Measurements from ENCODE around the gene SLC10A1.

SLC10A1 gene

DNA sequence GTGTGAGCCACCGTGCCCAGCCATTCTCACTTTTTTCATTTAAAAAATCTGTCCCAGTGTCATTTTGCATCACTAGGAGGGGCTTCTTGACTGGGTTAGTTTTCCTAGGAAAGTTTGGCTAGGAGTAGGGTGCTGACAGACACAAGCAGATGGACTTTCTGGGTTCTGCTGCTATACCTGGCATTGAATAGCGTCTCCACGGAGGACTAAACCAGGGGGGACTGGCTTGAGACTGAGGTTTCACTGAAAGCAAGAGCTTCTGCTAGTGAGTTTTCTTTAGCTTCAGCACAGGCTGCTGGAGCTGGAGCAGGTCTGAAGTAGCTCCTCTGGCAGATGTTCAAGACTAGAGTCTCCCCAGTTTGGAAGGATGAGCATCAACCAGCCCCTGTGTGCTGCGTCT lies 1.4 kb downstream of the SLC10A1 start:
- Mint-ChIP-seq H3K4me1 (peaks cover under 1 to 5% of the 10 kb centered on the region in 2 donors), H3K27me3 (peaks cover 9 to 28% of the 10 kb centered on the region in 2 donors), H3K4me3 (no peak overlapping the region), H3K36me3 (peaks cover 10% of the 10 kb centered on the region in 2 donors), H3K9me3 (peaks cover 0 to under 1% of the 10 kb centered on the region in 2 donors), H3K27ac (no peak overlapping the region)
- ATAC-seq (replicated peaks) (no peak), DNase-seq (no peak)

GRCh38 chr14:69794791-69795190 lies 2.2 kb downstream of the SLC10A1 start:
- Mint-ChIP-seq H3K36me3 (peaks cover 10% of the 10 kb centered on the region in 2 donors), H3K27me3 (peaks cover 6 to 25% of the 10 kb centered on the region in 2 donors), H3K4me1 (peaks cover 2 to 5% of the 10 kb centered on the region in 2 donors), H3K27ac (no peak overlapping the region), H3K4me3 (no peak overlapping the region), H3K9me3 (no peaks in the 10 kb centered on the region)
- no peak for ATAC-seq (replicated peaks)
- DNase-seq = no peak

DNA sequence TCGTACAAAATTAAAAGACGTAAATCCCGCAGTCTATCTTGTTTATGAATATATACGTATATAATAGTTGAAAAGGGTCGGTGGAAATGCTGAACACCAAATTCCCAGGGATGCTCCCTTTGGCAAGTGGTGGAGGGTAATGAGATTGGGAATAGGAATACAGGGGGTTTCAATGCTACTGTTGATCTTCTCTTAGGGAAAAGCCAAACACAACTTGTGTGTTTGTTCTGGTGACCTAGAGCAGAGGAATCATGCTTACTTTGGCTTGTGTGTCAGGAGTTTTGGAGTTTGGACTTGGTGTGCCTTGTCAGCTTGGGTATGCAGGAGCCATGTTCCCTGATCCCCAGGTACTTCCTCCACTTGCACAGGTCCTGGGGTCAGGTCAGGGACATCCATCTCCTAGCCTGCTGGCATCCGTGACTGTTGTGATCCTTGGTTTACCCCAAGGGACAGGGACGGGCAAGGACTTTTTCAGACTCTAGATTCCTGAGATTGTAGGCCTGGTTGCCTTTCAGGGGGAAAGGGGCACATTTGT lies 4.1 kb downstream of the SLC10A1 start:
- ATAC-seq (replicated peaks) = no peak
- Mint-ChIP-seq H3K4me3 (no peak overlapping the region), H3K9me3 (no peaks in the 10 kb centered on the region), H3K27ac (no peak overlapping the region), H3K36me3 (peaks cover 8% of the 10 kb centered on the region in 2 donors), H3K4me1 (peaks cover 2 to 5% of the 10 kb centered on the region in 2 donors), H3K27me3 (peaks cover 6 to 13% of the 10 kb centered on the region in 2 donors)
- DNase-seq = no peak

GRCh38 chr14:69789118-69789640 lies 7.9 kb downstream of the SLC10A1 start:
- peaks cover 2 to 5% of the 10 kb centered on the region in 2 donors for H3K4me1 Mint-ChIP-seq
- no peak for DNase-seq
- no peak for ATAC-seq (replicated peaks)
- no peaks in the 10 kb centered on the region for H3K27me3 Mint-ChIP-seq
- no peak overlapping the region for H3K27ac Mint-ChIP-seq
- H3K36me3 Mint-ChIP-seq = peaks cover 8 to 14% of the 10 kb centered on the region in 2 donors
- no peaks in the 10 kb centered on the region for H3K9me3 Mint-ChIP-seq
- no peak overlapping the region for H3K4me3 Mint-ChIP-seq

GRCh38 chr14:69786603-69787002 lies 10.4 kb downstream of the SLC10A1 start:
- Mint-ChIP-seq H3K27me3 (no peaks in the 10 kb centered on the region), H3K4me3 (no peak overlapping the region), H3K36me3 (peaks cover 8 to 19% of the 10 kb centered on the region in 2 donors), H3K4me1 (peaks cover 2 to 5% of the 10 kb centered on the region in 2 donors), H3K27ac (no peak overlapping the region), H3K9me3 (no peaks in the 10 kb centered on the region)
- ATAC-seq (replicated peaks) (no peak), DNase-seq (no peak)

DNA sequence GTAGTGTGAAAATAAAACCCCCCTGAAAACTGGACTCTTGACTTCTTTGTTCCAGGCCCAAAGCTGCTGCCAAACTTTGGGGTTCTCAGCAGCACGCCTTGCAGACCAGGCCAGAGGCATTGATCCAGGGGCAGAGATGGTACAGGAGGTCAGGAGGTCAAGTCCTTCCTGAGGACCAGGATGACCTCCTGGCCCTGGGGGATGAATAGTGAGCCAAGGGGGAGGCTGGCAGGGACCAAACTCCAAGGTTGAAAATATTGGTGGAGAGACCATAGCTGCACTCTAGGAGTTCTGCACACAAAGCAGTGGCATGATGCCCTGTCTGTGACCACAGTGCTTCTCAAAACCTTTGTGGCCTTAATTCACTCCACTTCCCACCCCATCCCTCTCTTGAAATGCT lies 12.1 kb downstream of the SLC10A1 start:
- Mint-ChIP-seq H3K4me3 (no peak overlapping the region), H3K36me3 (peaks cover 17 to 29% of the 10 kb centered on the region in 2 donors), H3K9me3 (no peaks in the 10 kb centered on the region), H3K27ac (no peak overlapping the region), H3K4me1 (peaks cover 7 to 11% of the 10 kb centered on the region in 2 donors), H3K27me3 (no peaks in the 10 kb centered on the region)
- DNase-seq = no peak
- ATAC-seq (replicated peaks) = no peak

DNA sequence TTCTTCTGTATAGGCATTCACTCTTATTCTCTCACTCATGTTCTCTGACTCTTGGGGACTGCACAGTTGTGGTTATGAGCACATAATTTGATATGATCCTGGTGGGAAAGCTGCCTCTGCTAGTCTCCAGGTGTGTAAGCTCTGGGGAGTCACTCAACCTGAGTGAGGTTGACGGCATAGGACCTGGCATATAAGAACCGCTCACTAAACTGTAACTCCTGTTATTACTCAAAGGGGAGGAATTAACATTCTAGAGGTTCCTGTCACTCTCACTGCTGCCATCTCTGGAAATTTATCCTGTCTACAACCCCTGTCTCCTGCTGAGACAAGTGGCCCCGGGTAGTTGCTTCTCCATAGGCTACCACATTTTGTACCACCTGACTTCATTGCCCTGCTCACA lies 16.1 kb downstream of the SLC10A1 start:
- DNase-seq = no peak
- no peak overlapping the region for H3K4me3 Mint-ChIP-seq
- ATAC-seq (replicated peaks) = peak; percentile 29 to 36
- H3K36me3 Mint-ChIP-seq = peaks cover 30 to 45% of the 10 kb centered on the region in 2 donors
- H3K27me3 Mint-ChIP-seq = no peaks in the 10 kb centered on the region
- no peaks in the 10 kb centered on the region for H3K9me3 Mint-ChIP-seq
- H3K4me1 Mint-ChIP-seq = peaks cover 13 to 24% of the 10 kb centered on the region in 2 donors
- peak overlapping the region; percentile 37 for H3K27ac Mint-ChIP-seq

- H3K27me3 Mint-ChIP-seq = no peaks in the 10 kb centered on the region
- ATAC-seq (replicated peaks) (no peak), DNase-seq (no peak)
- H3K36me3 Mint-ChIP-seq = peaks cover 34 to 51% of the 10 kb centered on the region in 2 donors
- peaks cover 16 to 30% of the 10 kb centered on the region in 2 donors for H3K4me1 Mint-ChIP-seq
- H3K27ac Mint-ChIP-seq = no peak overlapping the region
- no peaks in the 10 kb centered on the region for H3K9me3 Mint-ChIP-seq
- H3K4me3 Mint-ChIP-seq = no peak overlapping the region
Measured at GRCh38 chr14:69780092-69780491, 16.9 kb downstream of the SLC10A1 start.

DNA sequence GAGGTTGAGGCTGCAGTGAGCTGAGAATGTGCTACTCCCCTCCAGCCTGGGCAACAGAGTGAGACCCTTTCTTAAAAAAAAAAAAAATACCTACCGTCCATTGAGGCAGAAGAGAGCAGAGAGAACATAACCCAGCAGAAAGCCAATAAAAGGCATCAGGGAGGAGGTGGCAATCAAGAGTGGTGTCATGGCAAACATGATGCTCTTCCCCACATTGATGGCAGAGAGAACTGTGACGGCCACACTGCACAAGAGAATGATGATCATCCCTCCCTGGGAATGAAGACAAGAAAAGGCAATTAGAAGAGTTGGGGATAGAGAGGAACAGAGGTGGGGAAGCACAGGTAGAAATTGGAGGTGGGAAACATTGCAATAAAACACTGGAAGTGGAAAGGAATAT lies 18.0 kb downstream of the SLC10A1 start:
- no peak for ATAC-seq (replicated peaks)
- Mint-ChIP-seq H3K4me3 (no peak overlapping the region), H3K9me3 (no peaks in the 10 kb centered on the region), H3K27ac (no peak overlapping the region), H3K36me3 (peaks cover 39 to 57% of the 10 kb centered on the region in 2 donors), H3K4me1 (peaks cover 16 to 30% of the 10 kb centered on the region in 2 donors), H3K27me3 (no peaks in the 10 kb centered on the region)
- DNase-seq = no peak

GRCh38 chr14:69776875-69777453 lies 20.1 kb downstream of the SLC10A1 start:
- Mint-ChIP-seq H3K27ac (no peak overlapping the region), H3K4me3 (no peak overlapping the region), H3K27me3 (no peaks in the 10 kb centered on the region)

DNA sequence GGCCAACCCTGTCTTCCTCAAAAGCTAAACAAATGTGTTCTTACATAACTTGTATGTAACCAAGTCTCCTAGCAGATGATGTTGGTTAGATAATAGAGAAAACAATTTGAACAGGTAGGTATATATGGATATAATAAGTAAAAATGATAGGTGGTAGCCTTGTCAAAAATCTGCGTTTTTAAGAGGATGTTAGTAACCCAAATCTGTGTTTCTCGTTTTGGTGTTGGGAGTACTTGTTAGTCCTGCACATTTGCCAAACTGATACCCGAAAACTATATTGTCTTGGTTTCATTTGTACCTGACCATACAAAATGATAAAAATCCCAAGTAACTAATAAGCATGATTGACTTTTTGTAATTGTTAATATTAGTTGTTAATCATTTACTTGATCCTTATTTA lies 22.0 kb downstream of the SLC10A1 start:
- peaks cover 57 to 76% of the 10 kb centered on the region in 2 donors for H3K36me3 Mint-ChIP-seq
- no peak for DNase-seq
- no peak overlapping the region for H3K27ac Mint-ChIP-seq
- no peaks in the 10 kb centered on the region for H3K27me3 Mint-ChIP-seq
- no peaks in the 10 kb centered on the region for H3K9me3 Mint-ChIP-seq
- no peak overlapping the region for H3K4me3 Mint-ChIP-seq
- H3K4me1 Mint-ChIP-seq = peaks cover 14 to 47% of the 10 kb centered on the region in 2 donors
- no peak for ATAC-seq (replicated peaks)

More at GRCh38 chr14:69776875-69777453, 20.1 kb downstream of the SLC10A1 start:
- H3K4me1 Mint-ChIP-seq = peaks cover 19 to 44% of the 10 kb centered on the region in 2 donors
- no peak for ATAC-seq (replicated peaks)
- H3K36me3 Mint-ChIP-seq = peaks cover 55 to 76% of the 10 kb centered on the region in 2 donors
- no peak for DNase-seq
- H3K9me3 Mint-ChIP-seq = no peaks in the 10 kb centered on the region

GRCh38 chr14:69773571-69774276 lies 23.3 kb downstream of the SLC10A1 start:
- peaks cover 60 to 81% of the 10 kb centered on the region in 2 donors for H3K36me3 Mint-ChIP-seq
- no peaks in the 10 kb centered on the region for H3K27me3 Mint-ChIP-seq
- DNase-seq (no peak), ATAC-seq (replicated peaks) (no peak)
- H3K27ac Mint-ChIP-seq = peak overlapping the region; percentile 79
- H3K4me1 Mint-ChIP-seq = peaks cover 21 to 56% of the 10 kb centered on the region in 2 donors
- H3K4me3 Mint-ChIP-seq = no peak overlapping the region
- H3K9me3 Mint-ChIP-seq = no peaks in the 10 kb centered on the region

DNA sequence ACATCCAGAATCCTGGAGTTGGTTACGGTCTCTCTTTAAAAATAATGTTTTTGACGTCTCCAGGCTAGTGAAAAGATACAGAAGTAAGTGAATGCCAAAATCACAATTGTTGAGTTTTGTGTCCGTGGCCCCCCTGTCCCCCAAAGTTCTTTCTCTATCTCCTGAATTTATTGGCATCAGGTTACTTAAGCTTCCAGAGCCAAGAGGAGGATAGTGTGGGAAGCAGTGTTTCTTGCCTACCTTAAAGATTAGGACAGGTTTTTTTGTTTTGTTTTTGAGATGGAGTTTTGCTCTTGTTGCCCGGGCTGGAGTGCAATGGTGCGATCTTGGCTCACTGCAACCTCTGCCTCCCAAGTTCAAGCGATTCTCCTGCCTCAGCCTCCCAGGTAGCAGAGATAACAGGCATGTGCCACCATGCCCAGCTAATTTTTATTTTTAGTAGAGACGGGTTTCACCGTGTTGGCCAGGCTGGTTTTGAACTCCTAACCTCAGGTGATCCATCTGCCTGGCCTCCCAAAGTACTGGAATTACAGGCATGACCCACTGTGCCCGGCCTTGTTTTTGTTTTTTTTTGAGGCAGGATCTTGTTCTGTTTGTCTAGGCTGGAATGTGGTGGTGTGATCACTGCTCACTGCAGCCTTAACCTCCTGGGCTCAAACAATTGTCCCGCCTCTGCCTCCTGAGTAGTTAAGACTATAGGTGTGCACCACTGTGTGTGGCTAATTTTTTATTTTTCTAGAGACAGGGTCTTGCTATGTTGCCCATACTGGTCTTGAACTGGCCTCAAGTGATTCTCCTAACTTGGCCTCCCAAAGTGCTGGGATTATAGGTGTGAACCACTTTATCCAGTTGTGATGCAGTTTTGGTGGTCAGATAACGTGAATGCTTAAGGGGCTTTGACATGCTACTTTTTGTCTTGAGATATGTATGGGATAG lies 24.7 kb downstream of the SLC10A1 start:
- no peaks in the 10 kb centered on the region for H3K27me3 Mint-ChIP-seq
- ATAC-seq (replicated peaks) = no peak
- no peak overlapping the region for H3K4me3 Mint-ChIP-seq
- no peak for DNase-seq
- H3K9me3 Mint-ChIP-seq = no peaks in the 10 kb centered on the region
- peaks cover 28 to 70% of the 10 kb centered on the region in 2 donors for H3K4me1 Mint-ChIP-seq
- H3K36me3 Mint-ChIP-seq = peaks cover 68 to 85% of the 10 kb centered on the region in 2 donors
- peak overlapping the region; percentile 75 for H3K27ac Mint-ChIP-seq

GRCh38 chr14:69771136-69771535 lies 25.9 kb downstream of the SLC10A1 start:
- peak overlapping the region; percentile 86 for H3K27ac Mint-ChIP-seq
- no peaks in the 10 kb centered on the region for H3K9me3 Mint-ChIP-seq
- H3K4me3 Mint-ChIP-seq = no peak overlapping the region
- no peak for ATAC-seq (replicated peaks)
- H3K27me3 Mint-ChIP-seq = no peaks in the 10 kb centered on the region
- DNase-seq = no peak
- H3K4me1 Mint-ChIP-seq = peaks cover 28 to 58% of the 10 kb centered on the region in 2 donors
- H3K36me3 Mint-ChIP-seq = peaks cover 57 to 80% of the 10 kb centered on the region in 2 donors

All from stimulated activated naive B cell treated with anti-CD40 and anti-IgM and Interleukin-4, amounts not matched to agents 10 μg/mL and 1 μg/mL and 100 μg/mL, for 72 hours (primary cell).